Endothelial cell of umbilical vein (primary cell): ENCODE data around the gene CEP128. TPM values are rescaled to one million over a fixed set of nuclear protein-coding genes. Genes with fewer than 3 reads are reported as not detected.

Source experiments
- BruUV-seq: library from RNA; stranded (reverse); fragments of 400-500 nt; replicated peaks from 2 replicates; lab custom pipeline; 2021; lab: Mats Ljungman, UMichigan
- CTCF ChIA-PET: fragments of 300-600, 350-600 bp; sonication (Branson Sonifier 250); formaldehyde crosslinking; loops from one replicate; lab custom pipeline; 2021; ENCODE audit warnings: antibody characterized with exemption, inconsistent platforms; lab: Charles Lee
- POLR2A ChIA-PET: fragments of 300-600, 350-600 bp; sonication (Branson Sonifier 250); formaldehyde crosslinking; loops from one replicate; lab custom pipeline; 2021; ENCODE audit warnings: antibody characterized with exemption, inconsistent platforms; lab: Charles Lee
- DNase-seq: peaks from one replicate; pipeline ENCODE4 v3.0.0-alpha.2; 2011; ENCODE audit warnings: low read depth, low spot score
- FAIRE-seq: peaks from 2 replicates; lab custom pipeline; 2011; peaks lifted over from hg19 to GRCh38; lab: Jason Lieb, UNC
- H2AFZ ChIP-seq: 2 replicates; pipeline ENCODE4 v1.6.0; 2012; ENCODE audit warnings: low read depth, low read length, control low read depth, inconsistent platforms
- H3K27ac ChIP-seq: 2 replicates; pipeline ENCODE4 v1.5.1; 2011; ENCODE audit warnings: low read depth, mild to moderate bottlenecking, control low read depth, low read length, moderate library complexity; ENCODE audit not compliant: insufficient read depth
- H3K27me3 ChIP-seq, 2 experiments: 2 replicates each; pipeline versions ENCODE4 v1.6.0 to v1.6.1; 2011; ENCODE audit warnings: low read length in 2 of 2, mixed read lengths in 1 of 2; ENCODE audit not compliant: control insufficient read depth in 2 of 2, insufficient read depth in 2 of 2
- H3K36me3 ChIP-seq, 2 experiments: 2 replicates in 1 of 2; 3 replicates in 1 of 2; pipeline ENCODE4 v1.5.1; 2011; ENCODE audit warnings: low read length in 2 of 2, mild to moderate bottlenecking in 1 of 2, moderate library complexity in 1 of 2; ENCODE audit not compliant: control insufficient read depth in 2 of 2, insufficient read depth in 2 of 2; ENCODE audit errors: extremely low read depth in 1 of 2
- H3K4me1 ChIP-seq: 3 replicates; pipeline ENCODE4 v1.5.1; 2011; ENCODE audit warnings: mild to moderate bottlenecking, low read length; ENCODE audit not compliant: control insufficient read depth, insufficient read depth; ENCODE audit errors: extremely low read depth
- H3K4me2 ChIP-seq: 2 replicates; pipeline ENCODE4 v1.6.1; 2011; ENCODE audit warnings: low read length, control low read depth, mixed read lengths; ENCODE audit not compliant: insufficient read depth
- H3K4me3 ChIP-seq, 3 experiments: fragments of 200-600 bp in 1 of 3; sonication (generic), shearing (Covaris generic) in 1 of 3; replicated peaks in 1 of 3; 2 replicates each; pipeline ENCODE4 v1.5.1; 2011 to 2016; ENCODE audit warnings: control low read depth in 3 of 3, low read length in 3 of 3, mild to moderate bottlenecking in 2 of 3, inconsistent platforms in 1 of 3, low read depth in 1 of 3, moderate library complexity in 1 of 3; ENCODE audit not compliant: insufficient read depth in 1 of 3
- H3K79me2 ChIP-seq: 2 replicates; pipeline ENCODE4 v1.6.0; 2012; ENCODE audit warnings: low read length, inconsistent platforms; ENCODE audit not compliant: control insufficient read depth, insufficient read depth
- H3K9ac ChIP-seq: replicated peaks from 2 replicates; pipeline ENCODE3; 2011; ENCODE audit warnings: low read length, control low read depth; ENCODE audit not compliant: insufficient read depth; ENCODE audit errors: extremely low read depth
- H3K9me1 ChIP-seq: replicated peaks from 3 replicates; pipeline ENCODE4 v1.6.0; 2011; ENCODE audit warnings: mild to moderate bottlenecking, low read length; ENCODE audit not compliant: control insufficient read depth, insufficient read depth; ENCODE audit errors: extremely low read depth
- H3K9me3 ChIP-seq: replicated peaks from 2 replicates; pipeline ENCODE4 v1.5.1; 2012; ENCODE audit warnings: low read length, inconsistent platforms; ENCODE audit not compliant: control insufficient read depth, insufficient read depth
- H4K20me1 ChIP-seq: replicated peaks from 2 replicates; pipeline ENCODE3; 2011; ENCODE audit warnings: mild to moderate bottlenecking, low read length; ENCODE audit not compliant: control insufficient read depth, insufficient read depth; ENCODE audit errors: extremely low read depth
- EZH2 ChIP-seq: IDR thresholded peaks from 2 replicates; pipeline ENCODE4 v1.6.1; 2012; ENCODE audit warnings: borderline replicate concordance, low read depth, mild to moderate bottlenecking, moderate library complexity, low read length, inconsistent platforms; ENCODE audit not compliant: severe bottlenecking
- FOS ChIP-seq: IDR thresholded peaks from 2 replicates; pipeline ENCODE4 v1.6.1; 2011; ENCODE audit warnings: mild to moderate bottlenecking, low read length, moderate library complexity, borderline replicate concordance; ENCODE audit not compliant: insufficient read depth
- GATA2 ChIP-seq: IDR thresholded peaks from 2 replicates; pipeline ENCODE4 v1.7.0; 2011; ENCODE audit warnings: low read depth, mild to moderate bottlenecking, moderate library complexity, mixed read lengths, low read length; ENCODE audit not compliant: insufficient read length, insufficient read depth
- MAX ChIP-seq: IDR thresholded peaks from 2 replicates; pipeline ENCODE4 v1.6.1; 2011; ENCODE audit not compliant: insufficient read depth, insufficient read length
- MYC ChIP-seq: IDR thresholded peaks from one replicate; pipeline ENCODE4 v1.6.1; 2011; ENCODE audit warnings: mild to moderate bottlenecking, low read depth, low read length
- POLR2A ChIP-seq: IDR thresholded peaks from 2 replicates; pipeline ENCODE4 v1.6.1; 2012; ENCODE audit warnings: low read depth, mild to moderate bottlenecking, control low read depth, low read length
- dilution Hi-C: fragments of 300-500 bp; cut with MboI; formaldehyde crosslinking; loops from one replicate; pipeline ENCODE4 v1.15.0; 2019; ENCODE audit warnings: low sequenced_read_pairs; ENCODE audit not compliant: extremely low pct_ligation_motif_present
- intact Hi-C: fragments of 100-400 bp; cut with micrococcal nuclease; formaldehyde crosslinking; loops from one replicate; pipeline ENCODE4 v1.10.0; 2022
- polyA plus RNA-seq, 4 experiments: library from polyadenylated mRNA; depleted of rRNA in 3 of 4; stranded (reverse) in 3 of 4; unstranded in 1 of 4; fragments of >200 nt; gene quantifications; 2 replicates each; pipeline versions ENCODE4 v1.2.1 to v1.2.3, GENCODE V29; 2011 to 2012; ENCODE audit warnings: missing spikeins in 1 of 4
- total RNA-seq: library from RNA; stranded (reverse); gene quantifications from 2 replicates; pipeline ENCODE4 v1.2.3, GENCODE V29; 2021
- TF ChIP-seq, protein P1 (sequence below), 2 donors: IDR thresholded peaks; 1 replicate in 1 of 2; 2 replicates in 1 of 2; pipeline ENCODE4 v1.5.1; 2011; ENCODE audit warnings: low read length in 2 of 2, mild to moderate bottlenecking in 2 of 2, moderate library complexity in 2 of 2, control low read depth in 1 of 2, inconsistent platforms in 1 of 2, low read depth in 1 of 2; ENCODE audit not compliant: insufficient read depth in 1 of 2; ENCODE audit errors: extremely low read depth in 1 of 2

CEP128 gene
- total and polyA plus RNA-seq, 2 donors (not counting 3 experiments of a cell fraction or from before 2014, with no cell fraction given): 0.91 to 23.7 TPM

- Histone ChIP-seq H3K4me1 (no peaks in the 10 kb centered on the region), H2AFZ (no peak overlapping the region), H3K27me3 (no peaks in the 10 kb centered on the region), H3K27ac (no peak overlapping the region), H3K9me3 (no peaks in the 10 kb centered on the region), H3K9me1 (no peaks in the 10 kb centered on the region), H3K4me3 (no peak overlapping the region), H3K4me2 (no peak overlapping the region), H3K79me2 (no peaks in the 10 kb centered on the region), H3K36me3 (no peaks in the 10 kb centered on the region), H4K20me1 (no peaks in the 10 kb centered on the region), H3K9ac (no peak overlapping the region)
- CTCF ChIA-PET: interaction anchor here (0.6 to 1.9 kb wide), 2 partner anchors 19 to 45 kb away, joined by 4 to 12 read pairs; no protein-coding TSS in a partner anchor
- no peak for FAIRE-seq
- dilution Hi-C loops (no loop called here), intact Hi-C loops (no loop called here)
- BruUV-seq: no TSS peak
- DNase-seq: no peak
- TF ChIP-seq FOS (no peak), EZH2 (no peak), POLR2A (no peak), MYC (no peak), GATA2 (no peak), MAX (no peak)
- TF ChIP-seq, protein P1, sequence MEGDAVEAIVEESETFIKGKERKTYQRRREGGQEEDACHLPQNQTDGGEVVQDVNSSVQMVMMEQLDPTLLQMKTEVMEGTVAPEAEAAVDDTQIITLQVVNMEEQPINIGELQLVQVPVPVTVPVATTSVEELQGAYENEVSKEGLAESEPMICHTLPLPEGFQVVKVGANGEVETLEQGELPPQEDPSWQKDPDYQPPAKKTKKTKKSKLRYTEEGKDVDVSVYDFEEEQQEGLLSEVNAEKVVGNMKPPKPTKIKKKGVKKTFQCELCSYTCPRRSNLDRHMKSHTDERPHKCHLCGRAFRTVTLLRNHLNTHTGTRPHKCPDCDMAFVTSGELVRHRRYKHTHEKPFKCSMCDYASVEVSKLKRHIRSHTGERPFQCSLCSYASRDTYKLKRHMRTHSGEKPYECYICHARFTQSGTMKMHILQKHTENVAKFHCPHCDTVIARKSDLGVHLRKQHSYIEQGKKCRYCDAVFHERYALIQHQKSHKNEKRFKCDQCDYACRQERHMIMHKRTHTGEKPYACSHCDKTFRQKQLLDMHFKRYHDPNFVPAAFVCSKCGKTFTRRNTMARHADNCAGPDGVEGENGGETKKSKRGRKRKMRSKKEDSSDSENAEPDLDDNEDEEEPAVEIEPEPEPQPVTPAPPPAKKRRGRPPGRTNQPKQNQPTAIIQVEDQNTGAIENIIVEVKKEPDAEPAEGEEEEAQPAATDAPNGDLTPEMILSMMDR (IDR thresholded peaks at IDR 0.05; ENCODE audit: extremely low read depth in 1 of 2, insufficient read depth in 1 of 2, low read depth in 1 of 2, low read length in 2 of 2): no peak
- POLR2A ChIA-PET: no interaction called here
These were observed 373.5 kb downstream of the CEP128 start for GRCh38 chr14:80567905-80568536.
